ENCODE results near the gene TAB2.

DNA sequence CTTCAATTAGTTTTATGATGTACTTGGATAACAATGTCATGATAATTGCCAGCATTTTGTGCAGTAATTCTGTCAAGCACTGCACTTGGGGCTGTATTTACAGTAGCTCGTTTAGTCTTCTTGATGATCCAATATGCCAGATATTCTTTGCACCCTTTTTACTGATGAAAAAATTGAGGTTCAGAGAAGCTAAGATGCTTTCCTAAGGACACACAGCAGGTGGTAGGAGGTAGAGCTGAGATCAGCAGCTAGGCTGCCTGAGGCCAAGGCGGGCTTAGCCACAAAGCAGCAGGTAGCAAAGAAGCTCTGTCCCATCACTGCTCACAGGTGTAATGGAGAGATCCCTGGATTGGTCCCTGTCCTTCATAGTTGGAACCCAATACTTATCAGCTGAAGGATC, 115.9 kb downstream of the TAB2 start:
- TF ChIP-seq, protein P1, sequence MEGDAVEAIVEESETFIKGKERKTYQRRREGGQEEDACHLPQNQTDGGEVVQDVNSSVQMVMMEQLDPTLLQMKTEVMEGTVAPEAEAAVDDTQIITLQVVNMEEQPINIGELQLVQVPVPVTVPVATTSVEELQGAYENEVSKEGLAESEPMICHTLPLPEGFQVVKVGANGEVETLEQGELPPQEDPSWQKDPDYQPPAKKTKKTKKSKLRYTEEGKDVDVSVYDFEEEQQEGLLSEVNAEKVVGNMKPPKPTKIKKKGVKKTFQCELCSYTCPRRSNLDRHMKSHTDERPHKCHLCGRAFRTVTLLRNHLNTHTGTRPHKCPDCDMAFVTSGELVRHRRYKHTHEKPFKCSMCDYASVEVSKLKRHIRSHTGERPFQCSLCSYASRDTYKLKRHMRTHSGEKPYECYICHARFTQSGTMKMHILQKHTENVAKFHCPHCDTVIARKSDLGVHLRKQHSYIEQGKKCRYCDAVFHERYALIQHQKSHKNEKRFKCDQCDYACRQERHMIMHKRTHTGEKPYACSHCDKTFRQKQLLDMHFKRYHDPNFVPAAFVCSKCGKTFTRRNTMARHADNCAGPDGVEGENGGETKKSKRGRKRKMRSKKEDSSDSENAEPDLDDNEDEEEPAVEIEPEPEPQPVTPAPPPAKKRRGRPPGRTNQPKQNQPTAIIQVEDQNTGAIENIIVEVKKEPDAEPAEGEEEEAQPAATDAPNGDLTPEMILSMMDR (IDR thresholded peaks at IDR 0.05): no peak
- no peak for TF ChIP-seq POLR2A (IDR thresholded peaks at IDR 0.05)
